Caco-2 (cell line): Measurements from ENCODE around the gene NUP62. TPM values are rescaled to one million over a fixed set of nuclear protein-coding genes. Genes with fewer than 3 reads are reported as not detected.

Experiments
- BruUV-seq: library from RNA; stranded (reverse); fragments of 400-500 nt; replicated peaks from 2 replicates; lab custom pipeline; 2021; lab: Mats Ljungman, UMichigan
- CTCF ChIA-PET: fragments of 300-600 bp; sonication (Branson Sonifier 250); formaldehyde crosslinking; loops from one replicate; lab custom pipeline; 2022; ENCODE audit warnings: antibody characterized with exemption; lab: Charles Lee
- POLR2A ChIA-PET: fragments of 300-600 bp; sonication (Branson Sonifier 250); formaldehyde crosslinking; loops from one replicate; lab custom pipeline; 2022; ENCODE audit warnings: antibody characterized with exemption; lab: Charles Lee
- DNase-seq, 2 experiments: peaks; one replicate each; pipeline versions ENCODE4 v3.0.0 to v3.0.0-alpha.2; 2020 to 2022
- H3K27me3 ChIP-seq: replicated peaks from 2 replicates; pipeline ENCODE4 v1.6.0; 2011; ENCODE audit warnings: low read length; ENCODE audit not compliant: control insufficient read depth, insufficient read depth
- H3K36me3 ChIP-seq: 2 replicates; pipeline ENCODE4 v1.5.1; 2011; ENCODE audit warnings: low read length; ENCODE audit not compliant: control insufficient read depth, insufficient read depth
- H3K4me1 ChIP-seq: fragments of 250-450 bp; sonication (Bioruptor Pico); 2 replicates; pipeline ENCODE4 v1.5.1; 2020; ENCODE audit warnings: mild to moderate bottlenecking
- H3K4me3 ChIP-seq: 2 replicates; pipeline ENCODE4 v1.5.1; 2011; ENCODE audit warnings: low read depth, mild to moderate bottlenecking, control low read depth, low read length
- H3K9me3 ChIP-seq: fragments of 250-450 bp; sonication (Bioruptor Pico); 2 replicates; pipeline ENCODE4 v1.5.1; 2020; ENCODE audit warnings: mild to moderate bottlenecking, moderate library complexity
- H3K27ac Mint-ChIP-seq: one replicate; pipeline ENCODE4 v1.8.0; 2022; ENCODE audit warnings: mixed read lengths; ENCODE audit not compliant: unreplicated experiment
- H3K27me3 Mint-ChIP-seq: one replicate; pipeline ENCODE4 v1.8.0; 2022; ENCODE audit warnings: mixed read lengths; ENCODE audit not compliant: insufficient read depth, unreplicated experiment
- H3K36me3 Mint-ChIP-seq: one replicate; pipeline ENCODE4 v1.8.0; 2022; ENCODE audit warnings: mild to moderate bottlenecking, mixed read lengths; ENCODE audit not compliant: insufficient read depth, unreplicated experiment
- H3K4me1 Mint-ChIP-seq: one replicate; pipeline ENCODE4 v1.8.0; 2022; ENCODE audit warnings: low read depth, mixed read lengths; ENCODE audit not compliant: unreplicated experiment
- H3K4me3 Mint-ChIP-seq: one replicate; pipeline ENCODE4 v1.8.0; 2022; ENCODE audit warnings: mild to moderate bottlenecking, moderate library complexity, mixed read lengths; ENCODE audit not compliant: unreplicated experiment
- H3K9me3 Mint-ChIP-seq: one replicate; pipeline ENCODE4 v1.8.0; 2022; ENCODE audit warnings: mixed read lengths; ENCODE audit not compliant: unreplicated experiment
- CTCF ChIP-seq, 2 experiments: fragments of 200-600 bp in 1 of 2; IDR thresholded peaks; 1 replicate in 1 of 2; 2 replicates in 1 of 2; pipeline versions ENCODE4 v1.5.1 to v1.8.0; 2011 to 2022; ENCODE audit warnings: antibody characterized with exemption in 1 of 2, control low read depth in 1 of 2, inconsistent platforms in 1 of 2, low read depth in 1 of 2, low read length in 1 of 2, mild to moderate bottlenecking in 1 of 2, moderate library complexity in 1 of 2; ENCODE audit not compliant: insufficient read depth in 1 of 2, severe bottlenecking in 1 of 2, unreplicated experiment in 1 of 2
- intact Hi-C: fragments of 100-400 bp; cut with micrococcal nuclease; formaldehyde crosslinking; loops from one replicate; pipeline ENCODE4 v1.10.0; 2022; ENCODE audit not compliant: unreplicated experiment
- microRNA-seq: library from miRNA; unstranded; fragments of <30 nt; microRNA quantifications from one replicate; pipeline ENCODE4 v1.2.0, GENCODE V29; 2022
- total RNA-seq: library from RNA; stranded (reverse); gene quantifications from 2 replicates; pipeline ENCODE4 v1.2.3, GENCODE V29; 2022

Gene NUP62
- total RNA-seq, 1 experiment from 2014 or later: 116 TPM

- ChIA-PET CTCF (interaction anchor here (0.8 kb wide), 1 partner anchor 8 kb away, joined by 3 read pairs; no protein-coding TSS in a partner anchor), POLR2A (interaction anchor here (2.0 kb wide), 1 partner anchor 12 kb away, joined by 7 read pairs; no protein-coding TSS in a partner anchor)
- Histone ChIP-seq H3K9me3 (no peaks in the 10 kb centered on the region), H3K27me3 (no peaks in the 10 kb centered on the region), H3K36me3 (peaks cover 13% of the 10 kb centered on the region), H3K4me3 (no peak overlapping the region), H3K4me1 (peaks cover 7% of the 10 kb centered on the region; the same call in 1 of the 2 replicates)
- intact Hi-C loops: no loop called here
- BruUV-seq: no TSS peak
- Mint-ChIP-seq H3K4me1 (peaks cover 6% of the 10 kb centered on the region), H3K27me3 (no peaks in the 10 kb centered on the region), H3K9me3 (no peaks in the 10 kb centered on the region), H3K4me3 (no peak overlapping the region), H3K27ac (peak overlapping the region; percentile 61), H3K36me3 (peaks cover 84% of the 10 kb centered on the region)
- no peak for DNase-seq
- no peak for TF ChIP-seq CTCF (IDR thresholded peaks at IDR 0.05; ENCODE audit: insufficient read depth in 1 of 2, low read depth in 1 of 2, low read length in 1 of 2, severe bottlenecking in 1 of 2, unreplicated experiment in 1 of 2)
Measured at GRCh38 chr19:49857061-49857837, 72.1 kb downstream of the NUP62 start.

Small RNAs within 50 kb of the gene (microRNA-seq; reads per million reads assigned to microRNA genes)
- 3.0 reads per million, percentile 19 among the genes with 10 or more reads in this experiment for gene MIR4750

Other genes starting within 250 kb of the NUP62 start
- gene ADM5, start 239.9 kb downstream of the NUP62 start, total RNA-seq: 8.5 and 10.4 TPM in 2 replicates
- gene CPT1C, start 238.4 kb downstream of the NUP62 start, total RNA-seq: 1.9 and 2.0 TPM in 2 replicates
- not detected in 2 replicates for gene TSKS, start 166.2 kb downstream of the NUP62 start, total RNA-seq
- 107 and 126 TPM in 2 replicates for gene AP2A1, start 162.5 kb downstream of the NUP62 start, total RNA-seq
- gene FUZ, start 116.2 kb downstream of the NUP62 start, total RNA-seq: 0.75 and 0.93 TPM in 2 replicates
- gene MED25, start 111.2 kb downstream of the NUP62 start, total RNA-seq: 102 and 104 TPM in 2 replicates
- gene PTOV1, start 78.3 kb downstream of the NUP62 start, total RNA-seq: 209 and 224 TPM in 2 replicates
- 130 and 147 TPM in 2 replicates for gene PNKP, start 61.9 kb downstream of the NUP62 start, total RNA-seq
- 64.6 and 77.6 TPM in 2 replicates for gene AKT1S1, start 52.1 kb downstream of the NUP62 start, total RNA-seq
- 55.3 and 56.5 TPM in 2 replicates for gene TBC1D17, start 51.8 kb downstream of the NUP62 start, total RNA-seq
- 0.61 and 1.1 TPM in 2 replicates for gene IL4I1, start 32.6 kb downstream of the NUP62 start, total RNA-seq
- 47.3 and 64.0 TPM in 2 replicates for gene ATF5, start 299 bp downstream of the NUP62 start, total RNA-seq
- not detected in 2 replicates for gene SIGLEC11, start 31.7 kb upstream of the NUP62 start, total RNA-seq
- gene VRK3, start 95.9 kb upstream of the NUP62 start, total RNA-seq: 44.2 and 46.3 TPM in 2 replicates
- gene ZNF473, start 96.5 kb upstream of the NUP62 start, total RNA-seq: 22.3 and 24.9 TPM in 2 replicates
- not detected in 2 replicates for gene IZUMO2, start 233.8 kb upstream of the NUP62 start, total RNA-seq